Osteocyte (in vitro differentiated cells): Measurements from ENCODE around the gene UQCRC1. TPM values are rescaled to one million over a fixed set of nuclear protein-coding genes. Genes with fewer than 3 reads are reported as not detected.

ENCODE experiments used
- DNase-seq: peaks from one replicate; pipeline ENCODE4 v3.0.0; 2021; ENCODE audit warnings: mixed read lengths; ENCODE audit not compliant: unreplicated experiment; ENCODE audit errors: extremely low spot score
- H3K27ac Mint-ChIP-seq: one replicate; pipeline ENCODE4 v1.8.0; 2021; ENCODE audit warnings: mild to moderate bottlenecking, mixed read lengths; ENCODE audit not compliant: unreplicated experiment
- H3K27me3 Mint-ChIP-seq: one replicate; pipeline ENCODE4 v1.8.0; 2021; ENCODE audit warnings: mixed read lengths; ENCODE audit not compliant: unreplicated experiment
- H3K36me3 Mint-ChIP-seq: one replicate; pipeline ENCODE4 v1.8.0; 2021; ENCODE audit warnings: mixed read lengths; ENCODE audit not compliant: unreplicated experiment
- H3K4me1 Mint-ChIP-seq: one replicate; pipeline ENCODE4 v1.8.0; 2021; ENCODE audit warnings: mixed read lengths; ENCODE audit not compliant: unreplicated experiment
- H3K4me3 Mint-ChIP-seq: one replicate; pipeline ENCODE4 v1.8.0; 2021; ENCODE audit warnings: mild to moderate bottlenecking, moderate library complexity, mixed read lengths; ENCODE audit not compliant: unreplicated experiment
- H3K9me3 Mint-ChIP-seq: one replicate; pipeline ENCODE4 v1.8.0; 2021; ENCODE audit warnings: mixed read lengths; ENCODE audit not compliant: unreplicated experiment
- total RNA-seq: library from RNA; stranded (reverse); gene quantifications from 2 replicates; pipeline ENCODE4 v1.2.1, GENCODE V29; 2021
- TF ChIP-seq, protein P1 (sequence below): fragments of 200-600 bp; sonication (generic); IDR thresholded peaks from 2 replicates; pipeline ENCODE4 v1.5.0; 2021; ENCODE audit warnings: antibody characterized with exemption, mild to moderate bottlenecking, moderate library complexity

Gene UQCRC1
- total RNA-seq, 1 donor from 2014 or later: 202 TPM

DNA sequence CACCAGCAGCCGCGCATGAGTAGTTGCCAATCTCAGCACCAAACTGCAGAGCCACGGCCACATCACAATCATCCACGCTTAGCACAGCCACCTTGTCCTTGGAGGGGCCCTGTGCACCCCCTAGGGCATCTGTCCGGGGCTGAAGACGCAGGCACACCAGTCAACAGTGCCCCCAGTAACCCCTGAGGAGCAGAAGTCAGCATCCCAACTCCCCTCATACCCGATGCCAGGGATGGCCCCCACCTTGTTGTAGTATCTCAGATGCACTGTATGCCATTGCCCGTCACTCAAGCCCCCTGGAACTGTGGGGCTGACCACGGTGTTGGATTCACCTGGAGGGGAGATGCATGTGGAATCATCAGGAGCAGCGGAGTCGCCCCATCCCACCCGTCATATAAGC is 45.6 kb upstream of the UQCRC1 start:
- Mint-ChIP-seq H3K4me3 (peak overlapping the region; percentile 40), H3K4me1 (no peaks in the 10 kb centered on the region), H3K36me3 (peaks cover 10% of the 10 kb centered on the region), H3K27me3 (no peaks in the 10 kb centered on the region), H3K9me3 (no peaks in the 10 kb centered on the region), H3K27ac (no peak overlapping the region)
- TF ChIP-seq, protein P1, sequence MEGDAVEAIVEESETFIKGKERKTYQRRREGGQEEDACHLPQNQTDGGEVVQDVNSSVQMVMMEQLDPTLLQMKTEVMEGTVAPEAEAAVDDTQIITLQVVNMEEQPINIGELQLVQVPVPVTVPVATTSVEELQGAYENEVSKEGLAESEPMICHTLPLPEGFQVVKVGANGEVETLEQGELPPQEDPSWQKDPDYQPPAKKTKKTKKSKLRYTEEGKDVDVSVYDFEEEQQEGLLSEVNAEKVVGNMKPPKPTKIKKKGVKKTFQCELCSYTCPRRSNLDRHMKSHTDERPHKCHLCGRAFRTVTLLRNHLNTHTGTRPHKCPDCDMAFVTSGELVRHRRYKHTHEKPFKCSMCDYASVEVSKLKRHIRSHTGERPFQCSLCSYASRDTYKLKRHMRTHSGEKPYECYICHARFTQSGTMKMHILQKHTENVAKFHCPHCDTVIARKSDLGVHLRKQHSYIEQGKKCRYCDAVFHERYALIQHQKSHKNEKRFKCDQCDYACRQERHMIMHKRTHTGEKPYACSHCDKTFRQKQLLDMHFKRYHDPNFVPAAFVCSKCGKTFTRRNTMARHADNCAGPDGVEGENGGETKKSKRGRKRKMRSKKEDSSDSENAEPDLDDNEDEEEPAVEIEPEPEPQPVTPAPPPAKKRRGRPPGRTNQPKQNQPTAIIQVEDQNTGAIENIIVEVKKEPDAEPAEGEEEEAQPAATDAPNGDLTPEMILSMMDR: no peak
- no peak for DNase-seq

DNA sequence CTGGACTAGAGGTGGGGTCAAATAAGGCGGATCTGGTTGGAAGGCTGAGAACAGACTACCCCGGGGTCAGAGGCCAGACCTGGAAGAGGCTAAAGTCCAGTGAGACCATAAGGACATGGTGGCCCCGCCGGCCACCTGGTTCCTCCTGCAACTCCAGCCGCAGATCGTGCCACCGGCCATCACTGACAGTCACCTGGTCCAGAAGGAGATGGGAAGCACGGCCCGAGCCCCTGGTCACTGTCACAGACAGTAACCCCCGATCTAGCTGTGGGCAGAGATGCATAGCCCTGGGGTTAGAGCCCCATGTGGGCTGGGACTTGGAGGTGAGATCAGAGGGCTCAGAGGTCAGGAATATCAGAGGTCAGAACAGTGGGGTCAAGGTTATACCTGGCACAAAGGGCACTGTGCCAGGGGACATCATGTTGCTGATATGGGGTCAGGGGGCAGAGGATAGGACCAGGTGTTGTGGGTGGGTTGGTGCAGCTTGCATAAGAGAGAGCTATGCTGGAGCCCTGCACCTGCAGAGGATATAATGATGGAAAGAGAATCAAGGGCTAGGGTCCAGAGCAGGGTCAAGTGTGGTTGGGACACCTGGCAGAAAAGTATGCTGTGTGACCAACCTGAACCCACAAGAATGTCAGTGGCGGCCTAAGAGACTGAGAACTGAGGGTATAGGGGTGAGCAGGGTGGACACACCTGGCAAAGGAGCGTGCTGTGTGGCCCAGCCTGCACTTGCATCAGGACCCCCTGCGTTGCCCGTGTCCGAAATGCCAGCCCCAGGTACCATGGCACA is 43.7 kb upstream of the UQCRC1 start:
- no peaks in the 10 kb centered on the region for H3K27me3 Mint-ChIP-seq
- H3K27ac Mint-ChIP-seq: no peak overlapping the region
- H3K36me3 Mint-ChIP-seq: peaks cover 5% of the 10 kb centered on the region
- DNase-seq: no peak
- no peaks in the 10 kb centered on the region for H3K4me1 Mint-ChIP-seq
- H3K9me3 Mint-ChIP-seq: no peaks in the 10 kb centered on the region
- H3K4me3 Mint-ChIP-seq: no peak overlapping the region
- TF ChIP-seq, protein P1: no peak

DNA sequence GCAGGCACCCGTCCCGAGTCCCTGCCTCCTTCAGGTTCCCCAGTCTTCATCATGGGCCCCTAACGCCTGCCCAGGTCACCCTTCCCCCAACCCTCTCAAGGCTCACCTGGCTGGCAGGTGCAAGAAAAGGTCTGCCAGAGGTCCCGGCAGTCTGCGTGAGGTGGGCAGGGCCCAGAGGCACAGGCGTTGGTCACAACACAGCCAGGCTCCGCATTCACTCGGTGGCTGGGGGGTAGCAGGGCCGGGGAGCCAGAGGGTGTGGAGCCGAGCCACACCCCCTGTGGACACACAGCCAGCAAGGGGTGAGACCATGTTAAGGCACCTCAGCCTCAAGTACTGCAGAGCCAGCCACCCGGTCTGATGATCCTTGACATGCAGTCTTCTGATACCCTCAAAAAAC is 42.3 kb upstream of the UQCRC1 start:
- no peaks in the 10 kb centered on the region for H3K4me1 Mint-ChIP-seq
- no peaks in the 10 kb centered on the region for H3K9me3 Mint-ChIP-seq
- DNase-seq: no peak
- H3K27ac Mint-ChIP-seq: no peak overlapping the region
- H3K27me3 Mint-ChIP-seq: no peaks in the 10 kb centered on the region
- H3K36me3 Mint-ChIP-seq: peaks cover 5% of the 10 kb centered on the region
- TF ChIP-seq, protein P1: no peak
- H3K4me3 Mint-ChIP-seq: no peak overlapping the region

DNA sequence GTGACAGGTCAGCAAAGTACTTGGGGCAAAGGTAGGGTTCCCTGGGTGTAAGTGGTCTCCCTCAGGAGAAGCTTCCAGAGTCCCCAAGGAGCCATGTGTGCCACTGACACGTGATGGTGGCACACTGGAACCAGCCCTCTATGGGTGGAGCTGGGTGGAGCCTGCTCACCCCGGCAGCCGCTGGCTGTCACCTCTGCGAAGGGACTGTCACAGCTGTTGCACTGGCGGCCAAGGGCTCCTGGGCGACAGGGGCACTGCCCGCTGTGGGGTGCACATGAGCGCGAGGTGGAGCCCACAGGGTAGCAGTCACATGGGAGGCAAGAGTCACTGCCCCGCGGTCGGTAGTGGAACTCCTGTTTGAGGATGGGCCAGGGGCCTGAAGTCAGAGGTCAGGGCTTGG is 41.3 kb upstream of the UQCRC1 start:
- TF ChIP-seq, protein P1: no peak
- no peaks in the 10 kb centered on the region for H3K4me1 Mint-ChIP-seq
- no peaks in the 10 kb centered on the region for H3K27me3 Mint-ChIP-seq
- no peak overlapping the region for H3K4me3 Mint-ChIP-seq
- no peak overlapping the region for H3K27ac Mint-ChIP-seq
- peaks cover 5% of the 10 kb centered on the region for H3K36me3 Mint-ChIP-seq
- no peaks in the 10 kb centered on the region for H3K9me3 Mint-ChIP-seq
- no peak for DNase-seq

DNA sequence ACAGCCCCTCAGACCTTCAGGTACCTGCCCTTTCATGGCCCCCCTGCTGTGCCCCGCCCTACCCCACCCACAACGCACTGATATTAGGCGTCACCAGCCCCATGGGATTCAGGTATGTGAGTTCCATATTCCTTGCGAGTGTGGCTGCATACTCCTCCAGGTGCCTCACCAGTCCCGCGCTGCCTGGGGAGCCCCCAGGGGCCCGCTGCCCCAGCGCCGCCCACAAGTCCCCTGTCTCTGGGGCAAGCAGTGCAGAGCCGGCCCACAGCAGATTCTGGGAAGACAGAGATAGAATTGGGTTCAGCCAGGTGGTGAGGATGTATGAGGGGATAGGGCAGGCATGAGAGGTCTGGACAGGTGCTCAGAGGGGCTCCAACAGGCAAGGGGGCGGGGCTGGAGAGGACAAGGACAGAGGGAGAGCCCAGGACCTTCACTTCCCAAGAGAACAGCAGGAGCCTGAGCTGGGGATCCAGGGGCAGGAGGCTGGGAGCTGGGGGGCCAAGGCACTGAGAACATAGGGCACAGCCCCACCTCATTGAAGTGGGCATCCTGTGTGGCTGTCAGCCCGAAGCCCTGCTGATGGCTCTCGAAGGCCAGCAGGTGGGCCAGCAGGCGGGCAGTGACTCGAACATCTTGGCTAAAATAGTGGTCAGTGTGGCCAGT is 38.9 kb upstream of the UQCRC1 start:
- Mint-ChIP-seq H3K4me3 (no peak overlapping the region), H3K27ac (no peak overlapping the region), H3K36me3 (peaks cover 6% of the 10 kb centered on the region), H3K9me3 (no peaks in the 10 kb centered on the region), H3K4me1 (no peaks in the 10 kb centered on the region), H3K27me3 (no peaks in the 10 kb centered on the region)
- no peak for DNase-seq
- TF ChIP-seq, protein P1: no peak
